SU-DHL-6 (cell line): ENCODE data around the gene TMEM191B.
"Not testable (repeated sequence)": the region's sequence is repeated elsewhere in the genome, so short reads cannot be mapped to it uniquely, and the experiment has no call there.

ENCODE experiments used
- H2AFZ ChIP-seq: fragments of 200-600 bp; sonication (generic); 2 replicates; pipeline ENCODE4 v1.6.1; 2014; ENCODE audit warnings: low read depth, mild to moderate bottlenecking, moderate library complexity, mixed read lengths, antibody characterized with exemption, low read length; ENCODE audit not compliant: severe bottlenecking
- H3F3A ChIP-seq: fragments of 200-600 bp; shearing (Covaris generic); 2 replicates; pipeline ENCODE4 v1.6.0; 2016; ENCODE audit warnings: antibody characterized with exemption, mild to moderate bottlenecking; ENCODE audit not compliant: insufficient read depth
- H3K27ac ChIP-seq: fragments of 200-600 bp; sonication (generic); 2 replicates; pipeline ENCODE4 v1.5.1; 2016; ENCODE audit warnings: low read depth, mild to moderate bottlenecking, low read length, moderate library complexity, mixed read lengths
- H3K27me3 ChIP-seq: fragments of 200-600 bp; sonication (generic), shearing (Covaris generic); 2 replicates; pipeline ENCODE4 v1.6.0; 2014; ENCODE audit warnings: mild to moderate bottlenecking, low read length
- H3K36me3 ChIP-seq: fragments of 200-600 bp; sonication (generic); 2 replicates; pipeline ENCODE4 v1.6.1; 2014; ENCODE audit warnings: mild to moderate bottlenecking, low read length, mixed read lengths
- H3K4me2 ChIP-seq: fragments of 300-600, 200-600 bp; shearing (Covaris generic), sonication (generic); 2 replicates; pipeline ENCODE4 v1.6.0; 2014; ENCODE audit warnings: low read length, low read depth, mild to moderate bottlenecking; ENCODE audit not compliant: poor library complexity, severe bottlenecking
- H3K4me3 ChIP-seq: fragments of 200-600 bp; sonication (generic); 2 replicates; pipeline ENCODE4 v1.5.1; 2014; ENCODE audit warnings: antibody characterized with exemption, low read length, mild to moderate bottlenecking, mixed read lengths; ENCODE audit not compliant: insufficient read depth, poor library complexity, severe bottlenecking
- H3K79me2 ChIP-seq: fragments of 200-600 bp; sonication (generic); 2 replicates; pipeline ENCODE4 v1.6.1; 2014; ENCODE audit warnings: mild to moderate bottlenecking, low read length, moderate library complexity; ENCODE audit not compliant: insufficient read depth
- H3K9ac ChIP-seq: fragments of 200-600 bp; sonication (generic); 2 replicates; pipeline ENCODE4 v1.7.0; 2014; ENCODE audit warnings: mild to moderate bottlenecking, low read length
- H3K9me2 ChIP-seq: fragments of 200-600 bp; sonication (generic); replicated peaks from 2 replicates; pipeline ENCODE4 v1.6.1; 2014; ENCODE audit warnings: low read length; ENCODE audit not compliant: insufficient read depth
- H3K9me3 ChIP-seq: fragments of 200-600 bp; sonication (generic); 2 replicates; pipeline ENCODE4 v1.6.1; 2014; ENCODE audit warnings: low read length, mixed read lengths; ENCODE audit not compliant: insufficient read depth
- H4K20me1 ChIP-seq: fragments of 200-600 bp; sonication (generic); 2 replicates; pipeline ENCODE4 v1.6.1; 2014; ENCODE audit warnings: low read depth, mild to moderate bottlenecking, antibody characterized with exemption, low read length, moderate library complexity, mixed read lengths

Gene TMEM191B

DNA sequence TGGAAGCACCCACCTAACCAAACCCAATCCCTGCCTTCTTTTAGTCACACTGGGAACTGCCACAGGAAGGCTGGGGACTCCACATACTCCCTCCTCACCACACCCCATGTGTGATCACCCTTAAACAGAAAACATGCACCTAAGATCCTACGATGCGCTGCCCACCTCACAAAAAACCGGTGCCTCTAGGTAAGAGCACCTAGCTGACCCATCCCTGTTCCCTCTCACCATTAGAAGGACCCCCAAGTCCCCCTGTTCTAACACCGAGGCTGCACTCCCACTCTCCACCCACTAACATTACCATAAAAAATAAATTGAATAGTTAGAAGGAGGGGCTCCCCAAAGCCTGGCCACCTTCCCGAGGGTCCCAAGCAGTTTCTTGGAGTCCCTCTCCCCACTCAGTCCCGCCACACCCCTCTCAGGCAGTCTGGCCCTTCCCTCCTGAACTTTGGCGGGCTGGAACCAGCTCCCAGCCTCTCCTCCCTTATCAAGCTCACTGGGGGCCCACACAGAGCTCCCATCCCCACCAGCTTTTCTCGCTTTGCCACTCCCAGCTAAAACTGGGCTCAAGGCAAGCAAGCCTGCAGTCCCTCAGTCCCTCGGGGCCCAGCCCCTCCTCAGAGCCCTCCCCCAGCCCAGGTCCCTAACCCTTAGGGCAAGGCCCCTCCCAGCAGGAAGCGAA is 46.0 kb downstream of the TMEM191B start:
- not testable (repeated sequence) for H2AFZ ChIP-seq, H3K9me2 ChIP-seq, H3K27ac ChIP-seq, H3K79me2 ChIP-seq, H3K4me3 ChIP-seq, H3K9me3 ChIP-seq, H3K27me3 ChIP-seq, H4K20me1 ChIP-seq, H3K36me3 ChIP-seq, H3K4me2 ChIP-seq, H3F3A ChIP-seq, H3K9ac ChIP-seq

DNA sequence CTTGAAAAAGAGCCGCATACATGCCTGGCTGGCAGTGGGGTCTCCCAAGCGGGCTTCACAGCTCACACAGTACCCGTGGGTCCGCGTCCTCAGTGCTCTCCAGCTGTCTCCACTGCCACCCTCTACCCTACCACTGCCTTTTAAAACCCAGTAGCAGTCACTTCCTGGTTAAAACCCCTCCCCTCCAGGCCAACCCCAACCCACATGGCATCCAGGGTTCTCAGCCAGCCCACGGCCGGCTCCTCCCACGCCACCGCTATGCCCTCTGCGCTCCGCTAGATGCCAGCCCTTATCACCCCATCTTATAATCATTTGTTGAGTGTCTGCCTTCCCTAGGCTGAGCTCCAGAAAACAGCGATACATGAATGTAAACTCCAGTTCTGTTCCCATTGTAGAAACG is 47.0 kb downstream of the TMEM191B start:
- H3K9me3 ChIP-seq, H4K20me1 ChIP-seq, H3K36me3 ChIP-seq, H3K4me3 ChIP-seq, H3K27ac ChIP-seq, H3K9me2 ChIP-seq, H3K4me2 ChIP-seq, H3K79me2 ChIP-seq, H3F3A ChIP-seq, H2AFZ ChIP-seq, H3K9ac ChIP-seq, H3K27me3 ChIP-seq: not testable (repeated sequence)

- not testable (repeated sequence) for H3K9ac ChIP-seq, H3K9me2 ChIP-seq, H4K20me1 ChIP-seq, H3K27me3 ChIP-seq, H3K4me2 ChIP-seq, H3K27ac ChIP-seq, H2AFZ ChIP-seq, H3F3A ChIP-seq, H3K79me2 ChIP-seq, H3K36me3 ChIP-seq, H3K4me3 ChIP-seq, H3K9me3 ChIP-seq
These were observed 48.1 kb downstream of the TMEM191B start for GRCh38 chr22:18575686-18576085.

DNA sequence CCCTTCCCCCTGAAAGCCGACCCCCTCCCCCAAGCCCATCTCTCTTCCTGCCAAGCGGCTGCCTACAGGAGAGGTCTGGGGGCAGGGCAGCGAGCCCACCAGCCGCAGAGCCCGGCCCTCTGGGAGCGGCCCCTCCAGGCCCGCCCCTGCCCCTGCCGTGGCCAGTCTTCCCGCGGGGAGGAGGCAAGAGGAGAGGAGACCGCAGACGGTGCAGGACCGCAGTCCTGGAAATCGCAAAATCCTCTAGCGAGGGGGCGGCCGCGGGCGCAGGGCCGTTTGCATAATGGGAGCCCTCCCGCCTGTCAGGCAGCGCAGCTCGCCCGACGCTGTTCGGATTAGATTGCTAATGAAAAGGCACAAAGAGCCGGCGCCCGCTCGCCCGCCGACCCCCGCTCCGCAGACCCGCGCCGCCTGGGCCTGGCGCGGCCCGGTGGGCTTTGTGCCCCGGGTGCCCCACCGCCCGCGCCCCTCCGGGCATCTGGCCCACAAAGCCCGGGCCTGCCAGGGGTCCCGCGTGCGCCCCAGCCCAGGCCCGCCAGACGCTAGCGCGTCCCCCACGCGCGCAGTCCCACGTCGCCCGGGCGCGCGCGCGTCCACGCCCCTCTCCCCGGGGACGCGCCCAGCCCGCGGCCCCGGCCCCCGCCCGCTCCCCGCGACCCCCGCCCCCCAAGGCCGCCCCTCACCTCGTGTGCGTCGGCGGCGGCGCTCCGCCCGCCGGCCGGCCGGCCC is 49.7 kb downstream of the TMEM191B start:
- H3K27ac ChIP-seq, H2AFZ ChIP-seq, H3K4me2 ChIP-seq, H3K9me3 ChIP-seq, H3K9ac ChIP-seq, H3K4me3 ChIP-seq, H3K36me3 ChIP-seq, H3K27me3 ChIP-seq, H3K9me2 ChIP-seq, H4K20me1 ChIP-seq, H3F3A ChIP-seq, H3K79me2 ChIP-seq: not testable (repeated sequence)

DNA sequence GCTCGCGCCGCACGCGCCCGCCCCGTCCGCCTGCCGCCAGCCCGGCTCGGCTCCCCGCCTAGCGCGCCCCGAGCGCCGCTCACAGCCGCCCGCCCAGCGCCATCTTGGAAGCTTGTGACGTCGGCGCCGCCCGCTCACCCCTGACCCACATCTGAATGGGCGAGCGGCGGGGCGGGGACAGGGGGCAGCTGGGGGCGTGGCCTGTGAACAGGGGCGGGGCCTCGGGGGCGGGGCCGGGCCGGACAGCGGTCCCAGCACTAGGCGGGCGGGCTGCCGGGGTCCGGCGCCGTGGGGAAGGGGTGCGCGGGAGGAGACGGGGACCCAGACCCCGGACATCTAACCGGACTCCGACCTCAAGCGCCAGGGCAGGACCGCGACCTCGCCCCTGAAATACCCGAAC is 50.2 kb downstream of the TMEM191B start:
- not testable (repeated sequence) for H3K4me3 ChIP-seq, H3K4me2 ChIP-seq, H4K20me1 ChIP-seq, H3K9me2 ChIP-seq, H3K36me3 ChIP-seq, H3K9me3 ChIP-seq, H3K79me2 ChIP-seq, H2AFZ ChIP-seq, H3K9ac ChIP-seq, H3K27me3 ChIP-seq, H3K27ac ChIP-seq, H3F3A ChIP-seq
